Cardiac atrium fibroblast (primary cell): ENCODE measurements around the gene ZNF331. TPM values are rescaled to one million over a fixed set of nuclear protein-coding genes. Genes with fewer than 3 reads are reported as not detected.

Experiments used
- total RNA-seq: library from RNA; depleted of rRNA; stranded (reverse); fragments of >200 nt; gene quantifications from 2 replicates; pipeline ENCODE4 v1.2.3, GENCODE V29; 2015

The ZNF331 gene
- 5.4 and 6.3 TPM in 2 replicates for total RNA-seq

GRCh38 chr19:53537521-53538377 is at the start of gene ZNF331:
ZNF331 (plus strand) TSS chr19:53538145; CDS start chr19:53569377, 31,232 bp downstream.

Other genes starting within 250 kb of the ZNF331 start
- gene ZNF845, start 204.4 kb upstream of the ZNF331 start, total RNA-seq = 3.8 and 4.9 TPM in 2 replicates
- gene ZNF525, start 172.4 kb upstream of the ZNF331 start, total RNA-seq = 1.4 and 3.2 TPM in 2 replicates
- gene ZNF765, start 143.0 kb upstream of the ZNF331 start, total RNA-seq = 5.4 and 13.0 TPM in 2 replicates
- 8.7 and 9.2 TPM in 2 replicates for gene ZNF761, start 106.2 kb upstream of the ZNF331 start, total RNA-seq
- gene ZNF813, start 70.4 kb upstream of the ZNF331 start, total RNA-seq = 2.0 and 2.1 TPM in 2 replicates
- not detected in 2 replicates for gene DPRX, start 93.9 kb downstream of the ZNF331 start, total RNA-seq